Smooth muscle cell (in vitro differentiated cells): Measurements from ENCODE around the gene KCTD13. TPM values are rescaled to one million over a fixed set of nuclear protein-coding genes. Genes with fewer than 3 reads are reported as not detected.
A peak's percentile ranks its signal among the peaks of the same experiment; 100 is the strongest.

Source experiments
- DNase-seq: peaks from one replicate; lab custom pipeline; 2025; ENCODE audit not compliant: unreplicated experiment; lab: John Stamatoyannopoulos, UW
- H2AFZ ChIP-seq: fragments of 200-600 bp; sonication (generic); 2 replicates; pipeline ENCODE4 v1.6.0; 2016; ENCODE audit warnings: antibody characterized with exemption, low read depth, mild to moderate bottlenecking
- H3F3A ChIP-seq: fragments of 200-600 bp; sonication (generic); 2 replicates; pipeline ENCODE4 v1.6.0; 2017; ENCODE audit warnings: antibody characterized with exemption, low read depth
- H3K27ac ChIP-seq: fragments of 200-600 bp; sonication (generic); 2 replicates; pipeline ENCODE4 v1.5.1; 2016; ENCODE audit warnings: low read depth, mild to moderate bottlenecking
- H3K27me3 ChIP-seq: fragments of 200-600 bp; sonication (generic); 2 replicates; pipeline ENCODE4 v1.6.1; 2016; ENCODE audit warnings: low read depth, mild to moderate bottlenecking
- H3K36me3 ChIP-seq: fragments of 200-600 bp; sonication (generic); 2 replicates; pipeline ENCODE4 v1.5.1; 2016; ENCODE audit warnings: low read depth
- H3K4me1 ChIP-seq: fragments of 200-600 bp; sonication (generic); 2 replicates; pipeline ENCODE4 v1.5.1; 2016; ENCODE audit warnings: low read depth
- H3K4me2 ChIP-seq: fragments of 200-600 bp; sonication (generic); 2 replicates; pipeline ENCODE4 v1.6.0; 2016; ENCODE audit warnings: mild to moderate bottlenecking
- H3K4me3 ChIP-seq: fragments of 200-600 bp; sonication (generic); 2 replicates; pipeline ENCODE4 v1.5.1; 2016; ENCODE audit warnings: mild to moderate bottlenecking
- H3K79me2 ChIP-seq: fragments of 200-600 bp; sonication (generic); 2 replicates; pipeline ENCODE4 v1.6.0; 2016; ENCODE audit warnings: low read depth, mild to moderate bottlenecking
- H3K9ac ChIP-seq: fragments of 200-600 bp; sonication (generic); 2 replicates; pipeline ENCODE4 v1.6.0; 2016; ENCODE audit warnings: low read depth
- H3K9me3 ChIP-seq: fragments of 200-600 bp; sonication (generic); replicated peaks from 2 replicates; pipeline ENCODE4 v1.5.1; 2016; ENCODE audit warnings: low read depth
- H4K20me1 ChIP-seq: fragments of 200-600 bp; sonication (generic); 2 replicates; pipeline ENCODE4 v1.6.0; 2016; ENCODE audit warnings: low read depth
- CTCF ChIP-seq: fragments of 200-600 bp; sonication (generic); IDR thresholded peaks from 2 replicates; pipeline ENCODE4 v1.5.1; 2017; ENCODE audit warnings: borderline replicate concordance, mild to moderate bottlenecking, antibody characterized with exemption; ENCODE audit not compliant: insufficient read depth, poor library complexity, severe bottlenecking
- WGBS: methylation state at CpG from one replicate; pipeline ENCODE4 v1.1.7; 2016; ENCODE audit warnings: low lambda C conversion rate; 5-methylcytosine and 5-hydroxymethylcytosine counted together
- polyA plus RNA-seq: library from polyadenylated mRNA; unstranded; fragments of >200 nt; fragmentation: Nextera tagmentation; extraction: Ambion mirVana; gene quantifications from 2 replicates; pipeline ENCODE4 v1.2.1, GENCODE V29; 2016
- total RNA-seq: library from RNA; depleted of rRNA; stranded (reverse); fragments of >200 nt; gene quantifications from 2 replicates; pipeline ENCODE4 v1.2.3, GENCODE V29; 2014

Gene KCTD13
- total and polyA plus RNA-seq, 2 experiments from 2014 or later: 16.3 to 23.6 TPM

- Histone ChIP-seq H3K9me3 (no peaks in the 10 kb centered on the region), H3K27ac (peak overlapping the region; percentile 85), H3F3A (no peaks in the 10 kb centered on the region), H2AFZ (peak overlapping the region; percentile 80), H3K4me1 (no peaks in the 10 kb centered on the region), H3K4me2 (peak overlapping the region; percentile 99), H3K9ac (peak overlapping the region; percentile 60), H3K4me3 (peak overlapping the region; percentile 85), H3K36me3 (no peaks in the 10 kb centered on the region), H3K79me2 (peaks cover 23% of the 10 kb centered on the region), H3K27me3 (no peaks in the 10 kb centered on the region), H4K20me1 (peaks cover 3% of the 10 kb centered on the region)
- DNase-seq: no peak
- no peak for TF ChIP-seq CTCF
- WGBS: 45% methylated on average over 26 of the region's 31 CpGs
Measured at GRCh38 chr16:29900888-29901606, 25.0 kb downstream of the KCTD13 start.

- peak within 1 kb of the TSS; percentile 85 for H3K27ac ChIP-seq
- H3K4me3 ChIP-seq: peak within 1 kb of the TSS; percentile 85
- peaks cover 23% of the 10 kb centered on the region for H3K79me2 ChIP-seq
- no peaks in the 10 kb centered on the region for H3F3A ChIP-seq
- H3K4me1 ChIP-seq: no peaks in the 10 kb centered on the region
- peak within 1 kb of the TSS; percentile 99 for H3K4me2 ChIP-seq
- no peak for TF ChIP-seq CTCF
- peak; percentile 97 for DNase-seq
- 3% methylated on average over 33 of the region's 67 CpGs for WGBS
- no peaks in the 10 kb centered on the region for H3K9me3 ChIP-seq
- H3K36me3 ChIP-seq: no peaks in the 10 kb centered on the region
- peak within 1 kb of the TSS; percentile 80 for H2AFZ ChIP-seq
- no peaks in the 10 kb centered on the region for H3K27me3 ChIP-seq
- H3K9ac ChIP-seq: peak within 1 kb of the TSS; percentile 68
- H4K20me1 ChIP-seq: peaks cover 3% of the 10 kb centered on the region
Measured at GRCh38 chr16:29900102-29900887, 25.7 kb downstream of the KCTD13 start, which contains the start of gene ASPHD1. ASPHD1 (plus strand) TSS chr16:29900488; CDS start chr16:29900972, 484 bp downstream.

- peaks cover 23% of the 10 kb centered on the region for H3K79me2 ChIP-seq
- peak within 1 kb of the TSS; percentile 85 for H3K27ac ChIP-seq
- WGBS: under 1% methylated on average over 26 of the region's 29 CpGs
- peak within 1 kb of the TSS; percentile 99 for H3K4me2 ChIP-seq
- DNase-seq: peak; percentile 85
- H3K36me3 ChIP-seq: no peaks in the 10 kb centered on the region
- peak within 1 kb of the TSS; percentile 80 for H2AFZ ChIP-seq
- H3K9ac ChIP-seq: peak within 1 kb of the TSS; percentile 68
- peak; percentile 22 for TF ChIP-seq CTCF
- no peaks in the 10 kb centered on the region for H3K4me1 ChIP-seq
- no peaks in the 10 kb centered on the region for H3K9me3 ChIP-seq
- H4K20me1 ChIP-seq: peaks cover 3% of the 10 kb centered on the region
- H3K4me3 ChIP-seq: peak within 1 kb of the TSS; percentile 85
- no peaks in the 10 kb centered on the region for H3F3A ChIP-seq
- H3K27me3 ChIP-seq: no peaks in the 10 kb centered on the region
Measured at GRCh38 chr16:29899516-29900101, 26.4 kb downstream of the KCTD13 start, which contains the start of gene SEZ6L2. SEZ6L2 (minus strand) TSS chr16:29899550; CDS start chr16:29899019, 531 bp downstream.
